Measurements from ENCODE around the gene PCAT7.

DNA sequence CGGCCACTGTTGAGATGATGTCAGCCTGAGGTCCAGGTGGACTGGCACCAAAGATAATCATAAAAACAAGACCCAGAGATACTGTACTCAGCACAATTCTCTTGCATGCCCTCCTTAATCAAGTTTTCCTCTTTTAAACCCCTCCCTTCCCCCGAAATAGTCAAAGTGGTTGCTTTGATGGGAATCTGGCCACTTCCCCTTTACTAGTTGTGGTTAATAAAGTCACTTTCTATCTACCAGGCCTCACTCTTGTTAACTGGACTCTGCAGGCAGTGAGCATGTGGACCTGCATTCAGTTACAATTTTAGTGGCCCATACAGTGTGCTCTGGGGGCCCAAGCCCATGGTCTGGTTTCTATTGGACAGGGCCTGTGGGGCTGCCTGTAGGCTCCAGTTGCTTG lies 21.2 kb downstream of the PCAT7 start:
- TF ChIP-seq, protein P1, sequence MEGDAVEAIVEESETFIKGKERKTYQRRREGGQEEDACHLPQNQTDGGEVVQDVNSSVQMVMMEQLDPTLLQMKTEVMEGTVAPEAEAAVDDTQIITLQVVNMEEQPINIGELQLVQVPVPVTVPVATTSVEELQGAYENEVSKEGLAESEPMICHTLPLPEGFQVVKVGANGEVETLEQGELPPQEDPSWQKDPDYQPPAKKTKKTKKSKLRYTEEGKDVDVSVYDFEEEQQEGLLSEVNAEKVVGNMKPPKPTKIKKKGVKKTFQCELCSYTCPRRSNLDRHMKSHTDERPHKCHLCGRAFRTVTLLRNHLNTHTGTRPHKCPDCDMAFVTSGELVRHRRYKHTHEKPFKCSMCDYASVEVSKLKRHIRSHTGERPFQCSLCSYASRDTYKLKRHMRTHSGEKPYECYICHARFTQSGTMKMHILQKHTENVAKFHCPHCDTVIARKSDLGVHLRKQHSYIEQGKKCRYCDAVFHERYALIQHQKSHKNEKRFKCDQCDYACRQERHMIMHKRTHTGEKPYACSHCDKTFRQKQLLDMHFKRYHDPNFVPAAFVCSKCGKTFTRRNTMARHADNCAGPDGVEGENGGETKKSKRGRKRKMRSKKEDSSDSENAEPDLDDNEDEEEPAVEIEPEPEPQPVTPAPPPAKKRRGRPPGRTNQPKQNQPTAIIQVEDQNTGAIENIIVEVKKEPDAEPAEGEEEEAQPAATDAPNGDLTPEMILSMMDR (IDR thresholded peaks at IDR 0.05): no peak
- TF ChIP-seq POLR2A (IDR thresholded peaks at IDR 0.05): no peak
- TF ChIP-seq EP300 (IDR thresholded peaks at IDR 0.05): no peak

All from ovary (tissue), 3 donors.